GM21786 (cell line): ENCODE measurements around the gene CDC37L1.

Source experiments
- ATAC-seq: cut with Tn5 transposase; IDR thresholded peaks from one replicate; pipeline ENCODE4 v1.9.1; 2021; ENCODE audit not compliant: unreplicated experiment

Gene CDC37L1

DNA sequence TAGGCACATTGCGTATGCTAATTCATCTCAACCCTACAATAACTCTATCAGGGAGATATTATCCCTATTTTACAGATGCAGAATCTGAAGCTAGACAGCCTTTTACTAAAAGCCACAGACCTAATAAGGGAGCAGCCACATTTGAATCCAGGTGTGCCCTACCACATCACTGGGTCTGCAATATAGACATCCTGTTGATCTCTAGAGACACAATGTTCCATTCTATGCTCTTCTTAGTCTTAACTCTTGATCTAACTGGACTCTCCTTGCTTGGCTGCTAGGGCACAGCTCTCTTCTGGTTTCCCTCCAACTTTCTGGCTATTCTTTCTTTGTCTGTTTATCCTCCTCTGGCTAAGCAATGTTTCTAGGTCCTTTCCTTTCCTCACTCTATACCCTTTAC lies 11.7 kb upstream of the CDC37L1 start:
- ATAC-seq = no peak

DNA sequence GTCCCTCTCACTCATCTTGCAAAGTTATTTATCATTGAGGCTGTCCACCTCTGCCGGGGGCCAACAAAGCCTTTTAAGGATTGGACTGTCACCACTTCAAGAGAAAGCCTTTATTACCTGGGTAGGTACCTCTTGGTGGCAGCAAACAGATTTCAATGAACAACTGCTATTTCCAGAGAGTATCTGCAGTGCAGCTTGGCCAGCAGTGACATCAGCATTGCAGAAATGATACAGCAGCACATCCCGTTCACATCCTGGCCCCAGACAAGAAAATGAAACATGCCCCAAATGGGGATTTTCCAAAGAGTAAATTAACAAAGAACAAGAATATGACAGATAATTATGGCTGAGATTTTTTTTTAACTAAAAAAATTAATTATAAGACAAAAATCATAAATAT lies 10.8 kb upstream of the CDC37L1 start:
- ATAC-seq = no peak

DNA sequence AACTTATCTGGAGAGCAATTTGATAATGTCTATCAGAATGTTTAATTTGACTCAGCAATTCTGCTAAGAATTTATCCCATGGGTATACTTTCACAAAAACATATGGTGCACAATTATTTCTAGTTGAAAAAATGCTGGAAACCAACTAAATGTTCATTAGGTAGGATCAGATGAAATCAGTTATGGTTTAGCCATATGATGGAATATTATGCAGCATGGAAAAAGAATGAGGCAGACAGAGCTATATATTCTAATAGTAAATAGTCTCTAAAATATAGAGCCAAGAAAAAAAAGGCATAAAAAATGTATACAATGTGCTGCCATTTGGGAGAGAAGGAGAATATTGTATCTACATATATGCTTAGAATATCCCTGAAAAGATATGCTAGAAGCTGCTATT lies 9.5 kb upstream of the CDC37L1 start:
- ATAC-seq = no peak

DNA sequence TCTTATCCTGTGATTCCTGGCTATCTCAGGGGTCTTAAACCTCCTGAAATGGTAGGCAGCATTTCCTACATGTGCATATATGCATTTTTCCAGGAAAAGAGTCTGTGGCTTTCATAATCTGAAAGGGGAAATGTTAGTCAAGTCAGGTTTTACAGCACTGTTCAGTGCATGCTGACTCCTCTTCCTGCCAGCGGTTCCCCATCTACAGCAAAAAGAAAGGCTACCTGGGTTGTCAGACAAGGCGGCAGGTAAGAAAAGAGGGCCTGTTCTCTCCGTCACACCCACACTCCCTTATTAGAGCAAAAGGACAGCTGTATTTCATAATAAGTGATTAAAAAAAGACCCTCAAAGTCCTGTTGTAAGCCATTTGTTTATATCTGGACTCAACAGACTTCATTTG lies 8.8 kb upstream of the CDC37L1 start:
- ATAC-seq = no peak

GRCh38 chr9:4671737-4672136 lies 7.6 kb upstream of the CDC37L1 start:
- ATAC-seq = no peak

DNA sequence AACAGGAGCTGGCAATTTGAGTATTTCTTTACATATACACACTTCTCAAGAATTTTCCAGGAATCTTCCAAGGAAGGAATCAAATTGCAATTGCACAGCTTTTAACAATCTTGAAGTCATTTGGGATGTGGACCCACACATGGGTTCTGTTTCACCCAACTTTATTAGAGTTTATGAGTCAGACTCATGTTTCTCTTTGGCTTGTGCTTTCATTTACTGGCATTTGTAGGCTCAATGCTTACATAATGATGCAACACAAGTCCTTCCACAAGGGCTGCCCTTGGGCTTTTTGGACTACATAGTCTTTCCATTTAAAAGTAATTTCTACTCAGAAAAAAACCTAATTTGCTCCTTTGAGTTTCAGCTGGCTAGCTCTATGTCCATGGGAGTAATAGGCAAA lies 4.6 kb upstream of the CDC37L1 start:
- ATAC-seq = no peak

DNA sequence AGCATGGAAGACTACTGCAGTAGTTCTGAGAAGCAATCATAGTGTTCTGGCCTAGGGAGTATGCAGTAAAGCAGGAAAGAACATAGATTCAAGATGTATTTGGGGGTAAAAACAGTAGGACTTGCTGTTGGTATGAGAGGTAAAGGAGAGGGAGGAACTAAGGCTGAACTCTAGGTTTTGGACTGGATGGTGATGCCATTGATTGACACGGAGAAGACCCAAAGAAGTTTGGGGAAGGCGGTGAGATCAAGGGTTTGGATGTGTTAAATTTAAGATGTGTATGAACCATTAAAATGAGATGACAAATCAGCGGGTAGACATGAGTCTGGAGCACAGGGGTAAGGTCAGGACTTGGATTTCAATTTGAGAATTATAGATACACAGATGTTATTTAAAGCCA lies 2.0 kb upstream of the CDC37L1 start:
- no peak for ATAC-seq

DNA sequence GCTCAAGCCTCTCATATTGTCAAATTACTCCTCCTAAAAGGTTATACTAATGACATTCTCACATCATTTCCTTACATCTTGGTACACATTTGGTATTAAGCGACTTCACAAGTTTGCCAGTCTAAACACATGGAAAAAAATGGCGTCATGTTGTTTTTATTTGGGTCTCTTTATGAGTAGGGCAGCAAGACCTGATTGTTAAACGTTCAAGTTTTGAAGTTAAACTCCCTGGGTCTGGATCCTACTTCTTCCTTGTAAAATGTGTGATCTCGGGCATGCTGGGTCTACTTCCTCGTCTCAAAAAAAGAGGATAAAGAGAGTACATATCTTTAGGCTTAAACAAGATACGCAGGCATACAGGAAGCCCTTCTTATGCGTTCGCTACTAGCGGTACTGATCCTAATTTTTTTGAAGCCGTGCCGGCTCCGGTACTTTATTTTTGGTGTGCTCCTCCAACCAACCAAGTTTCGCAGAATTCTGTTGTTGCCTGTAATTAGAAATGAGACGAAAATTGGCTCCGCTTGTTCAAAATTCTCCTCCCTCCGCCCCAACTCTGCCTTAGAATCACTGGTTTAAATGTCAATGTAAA lies 596 bp upstream of the CDC37L1 start:
- ATAC-seq = no peak

GRCh38 chr9:4680173-4680525 lies 780 bp downstream of the CDC37L1 start:
- no peak for ATAC-seq

DNA sequence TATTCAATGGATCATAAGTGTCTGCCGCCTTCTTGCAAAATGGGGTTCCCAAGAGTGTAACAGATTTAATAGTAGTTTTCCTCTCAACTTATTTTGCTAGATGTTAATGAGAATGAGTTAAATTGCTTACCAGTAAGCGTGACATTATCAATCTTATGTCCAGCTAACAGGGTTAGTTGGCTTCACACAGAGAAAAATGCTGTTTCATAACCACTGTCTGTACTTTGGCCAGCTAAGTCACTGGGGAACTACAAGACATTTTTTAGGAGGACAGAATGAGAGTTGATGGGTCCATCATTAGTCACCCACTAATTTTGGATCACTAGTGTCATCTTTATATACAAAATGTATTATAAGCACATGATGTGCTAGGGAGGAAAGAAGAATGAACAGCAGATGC lies 1.4 kb downstream of the CDC37L1 start:
- ATAC-seq = no peak

DNA sequence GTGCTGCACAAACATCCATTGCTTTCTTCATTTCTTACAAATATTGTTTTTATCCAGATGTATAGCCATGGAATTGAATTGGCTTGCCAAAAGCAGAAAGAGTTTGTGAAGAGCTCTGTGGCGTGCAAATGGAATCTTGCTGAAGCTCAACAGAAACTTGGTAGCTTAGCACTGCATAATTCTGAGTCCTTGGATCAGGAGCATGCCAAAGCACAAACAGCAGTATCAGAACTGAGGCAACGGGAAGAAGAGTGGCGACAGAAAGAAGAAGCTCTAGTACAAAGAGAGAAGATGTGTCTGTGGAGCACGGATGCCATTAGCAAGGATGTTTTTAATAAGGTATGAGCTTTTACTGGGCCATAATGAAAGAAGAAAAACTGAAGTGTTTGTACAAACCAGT lies 5.5 kb downstream of the CDC37L1 start:
- ATAC-seq = no peak

DNA sequence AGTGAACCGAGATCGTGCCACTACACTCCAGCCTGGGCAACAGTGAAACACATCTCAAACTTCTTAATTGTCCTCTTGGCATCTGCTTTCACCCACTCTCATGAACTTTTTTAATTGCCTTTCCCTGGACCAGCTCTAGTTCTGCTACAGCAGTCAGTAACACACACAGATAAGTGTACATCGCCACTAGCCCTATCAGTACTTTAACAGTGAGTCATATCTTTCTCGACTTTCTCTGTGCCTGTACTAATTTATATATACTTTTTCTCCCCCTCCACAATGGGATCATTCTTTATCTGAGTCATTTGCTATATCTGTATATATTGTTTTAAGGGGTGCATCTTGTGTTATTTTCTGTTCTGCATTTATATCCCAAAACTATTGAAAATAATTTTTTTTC lies 6.7 kb downstream of the CDC37L1 start:
- no peak for ATAC-seq

- ATAC-seq = no peak
Observed at GRCh38 chr9:4686584-4686983, 7.2 kb downstream of the CDC37L1 start.

- ATAC-seq = no peak
Observed at GRCh38 chr9:4689021-4689420, 9.7 kb downstream of the CDC37L1 start.

- peak; percentile 74 for ATAC-seq
Observed at GRCh38 chr9:4689687-4690104, 10.3 kb downstream of the CDC37L1 start.

DNA sequence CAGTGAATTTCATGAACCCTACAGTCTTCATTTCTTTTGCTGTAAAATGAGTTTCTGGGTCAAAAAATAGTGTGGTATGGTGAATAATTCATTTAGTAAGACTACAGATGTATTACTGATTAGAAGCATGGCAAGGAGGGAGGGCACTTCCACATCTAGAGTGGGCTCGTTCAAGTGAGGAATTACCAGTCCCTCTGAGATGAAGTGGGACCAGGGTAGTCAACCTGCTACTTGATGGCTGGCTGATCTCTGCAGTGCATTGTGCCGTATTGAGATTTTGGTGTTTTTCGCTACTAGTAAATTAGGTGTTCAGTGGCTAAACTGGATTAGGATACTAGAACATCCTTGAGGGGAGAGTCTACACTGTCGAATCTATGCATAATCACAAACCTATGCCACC lies 10.8 kb downstream of the CDC37L1 start:
- peak; percentile 55 for ATAC-seq

- ATAC-seq = no peak
Observed at GRCh38 chr9:4691795-4692194, 12.4 kb downstream of the CDC37L1 start.

DNA sequence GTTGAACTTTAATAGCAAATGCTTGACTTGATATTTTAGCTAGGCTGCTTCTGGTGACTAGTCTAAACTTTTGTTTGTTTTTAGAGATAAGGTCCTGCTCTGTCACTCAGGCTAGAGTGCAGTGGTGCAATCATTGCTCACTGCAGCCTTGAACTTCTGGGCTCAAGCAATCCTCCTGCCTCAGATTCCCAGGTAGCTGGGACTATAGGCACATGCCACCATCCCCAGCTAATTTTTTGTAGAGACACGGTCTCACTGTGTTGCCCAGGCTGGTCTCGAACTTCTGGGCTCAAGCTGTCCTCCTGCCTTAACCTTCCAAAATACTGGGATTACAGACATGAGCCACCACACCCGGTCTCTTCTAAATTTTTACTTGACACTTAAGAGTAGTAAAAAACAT lies 20.7 kb downstream of the CDC37L1 start:
- ATAC-seq = no peak

GRCh38 chr9:4700932-4701331 lies 21.6 kb downstream of the CDC37L1 start:
- no peak for ATAC-seq

GRCh38 chr9:4701526-4701925 lies 22.2 kb downstream of the CDC37L1 start:
- ATAC-seq = no peak

DNA sequence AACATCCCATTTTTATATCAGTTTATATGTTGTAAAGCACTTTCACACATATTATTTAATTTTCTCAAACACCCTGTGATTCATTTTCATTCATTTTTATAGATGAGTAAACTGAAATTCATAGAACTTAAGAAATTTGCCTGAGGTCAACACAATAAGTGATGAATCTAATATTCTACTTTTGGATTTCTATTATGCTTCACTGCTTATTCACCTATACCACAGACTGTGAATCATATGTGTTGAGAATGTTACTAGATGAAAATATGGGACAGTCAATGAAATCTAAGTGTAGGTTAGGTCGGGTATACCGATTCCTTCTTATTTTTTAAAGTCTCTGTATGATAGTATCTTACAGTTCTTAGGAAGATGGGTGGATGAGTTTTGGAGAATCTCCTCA lies 24.8 kb downstream of the CDC37L1 start:
- no peak for ATAC-seq

GRCh38 chr9:4706021-4706420 lies 26.7 kb downstream of the CDC37L1 start:
- no peak for ATAC-seq

DNA sequence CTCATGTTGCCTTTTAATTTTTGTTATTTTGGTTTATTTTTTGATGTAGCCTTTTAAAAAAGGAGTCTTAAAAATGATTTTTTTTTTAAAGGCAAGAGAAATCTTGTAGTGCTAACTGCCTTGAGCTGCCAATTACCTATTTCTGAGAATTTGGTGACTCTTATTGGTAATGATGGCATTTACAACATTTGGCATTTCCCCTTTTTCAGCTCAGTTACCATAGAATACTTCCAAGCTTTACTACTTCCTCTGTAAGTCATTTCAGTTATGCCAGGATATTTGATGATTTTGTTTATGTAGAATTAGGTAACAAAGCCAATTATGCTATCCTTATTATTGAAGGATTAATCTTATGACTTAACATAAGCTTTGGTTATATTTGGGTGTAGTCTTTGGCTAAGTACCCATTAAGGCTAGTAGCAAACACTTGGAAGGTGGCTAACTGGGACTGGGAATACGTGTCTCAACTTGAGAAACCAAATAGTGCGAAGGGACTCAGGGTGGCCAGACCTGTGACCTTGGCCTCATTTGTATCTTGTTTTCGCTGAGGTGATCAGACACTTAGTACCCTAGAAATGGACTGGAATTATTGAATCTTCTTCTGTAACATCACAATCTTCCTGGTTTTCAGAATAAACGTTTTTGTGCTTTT lies 27.7 kb downstream of the CDC37L1 start:
- ATAC-seq = no peak
